GM19099 (cell line): Measurements from ENCODE around the gene TRIM8.

ENCODE experiments used
- POLR2A ChIP-seq: IDR thresholded peaks from 3 replicates; pipeline ENCODE4 v1.6.1; 2011; ENCODE audit warnings: low read depth; ENCODE audit not compliant: insufficient read length; ENCODE audit errors: extremely low read depth

Gene TRIM8

GRCh38 chr10:102610441-102610887 is 33.8 kb upstream of the TRIM8 start:
- TF ChIP-seq POLR2A, result no peak

- no peak for TF ChIP-seq POLR2A
Observed at GRCh38 chr10:102611514-102612087, 32.7 kb upstream of the TRIM8 start.

GRCh38 chr10:102612964-102613275 is 31.4 kb upstream of the TRIM8 start:
- no peak for TF ChIP-seq POLR2A

- no peak for TF ChIP-seq POLR2A
Observed at GRCh38 chr10:102613286-102613685, 31.0 kb upstream of the TRIM8 start.

- TF ChIP-seq POLR2A, result no peak
Observed at GRCh38 chr10:102613785-102614184, 30.5 kb upstream of the TRIM8 start.

- TF ChIP-seq POLR2A, result no peak
Observed at GRCh38 chr10:102614888-102615287, 29.4 kb upstream of the TRIM8 start.

- no peak for TF ChIP-seq POLR2A
Observed at GRCh38 chr10:102615361-102615760, 28.9 kb upstream of the TRIM8 start.

GRCh38 chr10:102616066-102616770 is 28.1 kb upstream of the TRIM8 start:
- TF ChIP-seq POLR2A, result no peak

GRCh38 chr10:102617041-102617440 is 27.2 kb upstream of the TRIM8 start:
- TF ChIP-seq POLR2A, result no peak

- no peak for TF ChIP-seq POLR2A
Observed at GRCh38 chr10:102617816-102618215, 26.5 kb upstream of the TRIM8 start.

- no peak for TF ChIP-seq POLR2A
Observed at GRCh38 chr10:102619281-102619981, 24.8 kb upstream of the TRIM8 start.

GRCh38 chr10:102620138-102620590 is 24.1 kb upstream of the TRIM8 start:
- TF ChIP-seq POLR2A, result no peak

GRCh38 chr10:102620591-102621442 is 23.5 kb upstream of the TRIM8 start:
- TF ChIP-seq POLR2A, result no peak

- TF ChIP-seq POLR2A, result no peak
Observed at GRCh38 chr10:102621443-102622325, 22.6 kb upstream of the TRIM8 start.
